MG63 (cell line): ENCODE measurements around the gene CELA1. TPM values are rescaled to one million over a fixed set of nuclear protein-coding genes. Genes with fewer than 3 reads are reported as not detected.
"Not testable (repeated sequence)": the region's sequence is repeated elsewhere in the genome, so short reads cannot be mapped to it uniquely, and the experiment has no call there.

ENCODE experiments used
- DNase-seq: peaks from one replicate; pipeline ENCODE4 v3.0.0-alpha.2; 2020
- H3K27me3 ChIP-seq: fragments of 250-450 bp; sonication (Bioruptor Pico); 2 replicates; pipeline ENCODE4 v1.5.1; 2020; ENCODE audit warnings: mild to moderate bottlenecking, moderate library complexity
- H3K36me3 ChIP-seq: fragments of 250-450 bp; sonication (Bioruptor Pico); 2 replicates; pipeline ENCODE4 v1.5.1; 2020; ENCODE audit warnings: mild to moderate bottlenecking, moderate library complexity
- H3K4me3 ChIP-seq: fragments of 250-450 bp; sonication (Bioruptor Pico); 2 replicates; pipeline ENCODE4 v1.5.1; 2020; ENCODE audit warnings: mild to moderate bottlenecking, moderate library complexity
- H3K9me3 ChIP-seq: fragments of 250-450 bp; sonication (Bioruptor Pico); 2 replicates; pipeline ENCODE4 v1.5.1; 2020; ENCODE audit warnings: mild to moderate bottlenecking, moderate library complexity
- total RNA-seq: library from RNA; depleted of rRNA; stranded (reverse); fragments of >200 nt; shearing (Covaris generic); gene quantifications from 2 replicates; pipeline ENCODE4 v1.2.3, GENCODE V29; 2014; ENCODE audit warnings: low replicate concordance

The CELA1 gene
- total RNA-seq, 1 experiment from 2014 or later, result not detected

GRCh38 chr12:51361161-51362016 lies 14.9 kb upstream of the CELA1 start:
- no peaks in the 10 kb centered on the region for H3K9me3 ChIP-seq
- H3K36me3 ChIP-seq, result no peaks in the 10 kb centered on the region

DNA sequence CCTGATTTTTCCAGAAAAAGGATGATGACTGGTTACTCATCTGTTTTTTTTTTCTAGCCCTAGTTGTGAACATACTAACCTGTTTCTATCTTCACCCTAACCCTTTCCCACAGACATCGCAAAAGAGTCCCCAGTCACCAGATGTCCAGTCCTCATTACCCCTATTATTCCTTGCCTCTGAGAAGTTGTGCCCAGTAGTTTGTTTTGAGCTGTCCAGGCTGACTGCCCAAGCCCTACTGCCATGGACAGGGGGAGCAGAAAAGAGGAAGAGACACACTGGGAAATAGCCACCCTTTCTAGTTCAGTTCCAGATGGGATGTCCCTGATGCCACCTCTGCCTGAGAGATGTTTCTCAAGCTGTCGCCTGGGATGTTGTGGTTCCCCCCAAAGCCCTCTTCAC lies 13.8 kb upstream of the CELA1 start:
- Histone ChIP-seq H3K27me3 (no peaks in the 10 kb centered on the region), H3K9me3 (no peaks in the 10 kb centered on the region), H3K4me3 (no peak overlapping the region), H3K36me3 (no peaks in the 10 kb centered on the region)
- no peak for DNase-seq

More at GRCh38 chr12:51361161-51362016, 14.9 kb upstream of the CELA1 start:
- DNase-seq, result no peak
- H3K4me3 ChIP-seq, result no peak overlapping the region
- H3K27me3 ChIP-seq, result no peaks in the 10 kb centered on the region

DNA sequence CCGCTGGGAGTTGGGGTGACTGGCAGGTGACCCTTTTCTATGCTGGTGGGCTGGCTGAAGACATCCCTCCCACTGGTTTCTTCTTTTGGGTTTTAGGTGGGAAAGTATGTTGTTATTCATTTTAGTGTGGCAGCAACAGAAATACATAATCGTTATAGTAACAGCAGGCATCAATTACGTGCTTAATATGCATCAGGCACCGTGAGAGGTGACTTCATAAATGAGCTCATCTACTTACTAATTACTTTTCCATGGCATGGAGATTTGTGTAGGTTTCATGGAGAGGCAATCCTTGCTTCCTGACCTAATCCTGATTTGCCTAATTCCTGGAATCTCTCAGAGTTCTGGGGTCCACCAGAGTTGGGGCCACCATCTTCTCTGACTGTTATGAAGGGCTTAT lies 13.4 kb upstream of the CELA1 start:
- Histone ChIP-seq H3K27me3 (no peaks in the 10 kb centered on the region), H3K36me3 (no peaks in the 10 kb centered on the region), H3K9me3 (no peaks in the 10 kb centered on the region), H3K4me3 (no peak overlapping the region)
- no peak for DNase-seq

- Histone ChIP-seq H3K9me3 (no peaks in the 10 kb centered on the region), H3K36me3 (no peaks in the 10 kb centered on the region)
- DNase-seq, result no peak
Observed at GRCh38 chr12:51358496-51358895, 12.0 kb upstream of the CELA1 start.

DNA sequence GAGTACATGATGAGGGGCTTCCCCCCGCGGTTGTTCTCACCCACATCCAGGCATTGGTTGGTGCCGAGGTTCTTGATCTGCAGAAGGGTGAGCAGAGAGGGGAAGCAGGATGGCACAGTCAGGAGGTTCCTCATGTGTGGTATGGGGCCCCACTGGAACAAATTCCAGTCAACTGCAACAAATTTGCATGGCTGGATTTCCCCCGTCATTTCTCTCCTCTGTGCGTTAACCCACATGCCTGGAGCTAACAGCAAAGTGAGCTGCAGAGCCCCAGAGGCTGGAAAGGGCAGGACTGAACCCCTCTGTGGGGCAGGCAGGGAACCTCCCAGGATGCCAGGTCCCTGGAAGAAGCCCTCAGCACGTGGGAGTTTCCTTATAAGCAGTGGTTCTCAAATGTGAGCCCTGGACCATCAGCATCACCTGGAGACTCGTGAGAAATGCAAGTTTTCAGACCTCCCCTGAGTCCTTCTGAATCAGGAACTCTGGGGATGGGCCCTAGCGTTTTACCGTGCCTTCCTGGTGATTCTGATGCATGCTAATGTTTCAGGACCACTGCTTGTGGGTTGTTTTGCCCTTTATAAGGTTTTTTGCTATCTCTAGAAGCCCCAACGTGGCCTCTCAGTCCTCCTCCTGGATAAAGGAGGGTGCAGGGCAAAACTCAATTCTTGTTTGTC lies 11.0 kb upstream of the CELA1 start:
- no peak for DNase-seq
- Histone ChIP-seq H3K9me3 (no peaks in the 10 kb centered on the region), H3K36me3 (no peaks in the 10 kb centered on the region), H3K4me3 (no peak overlapping the region), H3K27me3 (no peaks in the 10 kb centered on the region)

More at GRCh38 chr12:51358496-51358895, 12.0 kb upstream of the CELA1 start:
- no peak overlapping the region for H3K4me3 ChIP-seq
- H3K27me3 ChIP-seq, result no peaks in the 10 kb centered on the region

- H3K4me3 ChIP-seq, result no peak overlapping the region
- no peaks in the 10 kb centered on the region for H3K9me3 ChIP-seq
- DNase-seq, result peak; percentile 14
- H3K27me3 ChIP-seq, result no peaks in the 10 kb centered on the region
- H3K36me3 ChIP-seq, result no peaks in the 10 kb centered on the region
Observed at GRCh38 chr12:51351913-51352532, 5.5 kb upstream of the CELA1 start.

DNA sequence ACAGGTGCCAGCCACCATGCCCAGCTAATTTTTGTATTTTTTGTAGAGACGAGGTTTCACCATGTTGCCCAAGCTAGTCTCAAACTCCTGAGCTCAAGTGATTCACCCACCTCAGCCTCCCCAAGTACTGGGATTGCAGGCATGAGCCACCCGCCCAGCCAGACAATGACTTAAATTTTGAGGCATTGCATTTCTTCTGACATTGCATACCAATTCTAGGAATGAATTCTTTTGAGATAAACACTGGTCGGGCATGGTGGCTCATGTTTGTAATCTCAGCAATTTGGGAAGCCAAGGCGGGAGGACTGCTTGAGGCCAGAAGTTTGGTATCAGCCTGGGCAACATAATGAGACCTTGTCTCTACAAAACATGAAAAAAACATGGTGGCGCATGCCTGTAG lies 2.5 kb upstream of the CELA1 start:
- no peaks in the 10 kb centered on the region for H3K27me3 ChIP-seq

DNA sequence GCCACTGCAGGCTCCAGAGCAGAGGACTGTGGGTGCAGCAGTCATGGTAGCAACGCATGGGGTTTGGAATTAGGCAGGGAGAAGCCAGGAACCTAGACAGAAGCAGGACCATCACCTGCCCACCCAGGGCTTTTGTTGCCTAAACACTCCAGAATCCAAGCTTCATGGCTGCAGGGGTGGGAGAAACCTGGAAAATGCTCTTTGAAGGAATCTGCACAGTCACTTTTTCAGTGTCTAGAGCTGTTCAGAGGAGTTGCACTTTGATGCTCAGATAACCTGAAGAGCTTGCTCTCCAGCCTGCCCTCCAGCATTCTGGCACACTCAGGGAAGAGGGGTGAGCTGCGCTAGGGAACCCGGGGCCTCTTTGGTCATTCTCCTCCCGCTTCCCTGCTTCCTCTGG lies 1.6 kb upstream of the CELA1 start:
- Histone ChIP-seq H3K9me3 (no peaks in the 10 kb centered on the region), H3K4me3 (no peak overlapping the region), H3K27me3 (no peaks in the 10 kb centered on the region), H3K36me3 (no peaks in the 10 kb centered on the region)
- no peak for DNase-seq

More for the DNA sequence above, 2.5 kb upstream of the CELA1 start:
- peak; percentile 20 for DNase-seq
- Histone ChIP-seq H3K36me3 (no peaks in the 10 kb centered on the region), H3K9me3 (no peaks in the 10 kb centered on the region), H3K4me3 (no peak overlapping the region)

- no peak overlapping the region for H3K4me3 ChIP-seq
- no peaks in the 10 kb centered on the region for H3K36me3 ChIP-seq
- H3K27me3 ChIP-seq, result no peaks in the 10 kb centered on the region
- H3K9me3 ChIP-seq, result no peaks in the 10 kb centered on the region
- peak; percentile 16 for DNase-seq
Observed at GRCh38 chr12:51345681-51346080, 798 bp downstream of the CELA1 start.

- no peaks in the 10 kb centered on the region for H3K9me3 ChIP-seq
- no peaks in the 10 kb centered on the region for H3K27me3 ChIP-seq
Observed at GRCh38 chr12:51343201-51343600, 3.3 kb downstream of the CELA1 start.

GRCh38 chr12:51342416-51342815 lies 4.1 kb downstream of the CELA1 start:
- no peaks in the 10 kb centered on the region for H3K9me3 ChIP-seq
- H3K27me3 ChIP-seq, result no peaks in the 10 kb centered on the region
- H3K36me3 ChIP-seq, result no peaks in the 10 kb centered on the region
- no peak overlapping the region for H3K4me3 ChIP-seq
- no peak for DNase-seq

More at GRCh38 chr12:51343201-51343600, 3.3 kb downstream of the CELA1 start:
- Histone ChIP-seq H3K4me3 (no peak overlapping the region), H3K36me3 (no peaks in the 10 kb centered on the region)
- DNase-seq, result no peak

DNA sequence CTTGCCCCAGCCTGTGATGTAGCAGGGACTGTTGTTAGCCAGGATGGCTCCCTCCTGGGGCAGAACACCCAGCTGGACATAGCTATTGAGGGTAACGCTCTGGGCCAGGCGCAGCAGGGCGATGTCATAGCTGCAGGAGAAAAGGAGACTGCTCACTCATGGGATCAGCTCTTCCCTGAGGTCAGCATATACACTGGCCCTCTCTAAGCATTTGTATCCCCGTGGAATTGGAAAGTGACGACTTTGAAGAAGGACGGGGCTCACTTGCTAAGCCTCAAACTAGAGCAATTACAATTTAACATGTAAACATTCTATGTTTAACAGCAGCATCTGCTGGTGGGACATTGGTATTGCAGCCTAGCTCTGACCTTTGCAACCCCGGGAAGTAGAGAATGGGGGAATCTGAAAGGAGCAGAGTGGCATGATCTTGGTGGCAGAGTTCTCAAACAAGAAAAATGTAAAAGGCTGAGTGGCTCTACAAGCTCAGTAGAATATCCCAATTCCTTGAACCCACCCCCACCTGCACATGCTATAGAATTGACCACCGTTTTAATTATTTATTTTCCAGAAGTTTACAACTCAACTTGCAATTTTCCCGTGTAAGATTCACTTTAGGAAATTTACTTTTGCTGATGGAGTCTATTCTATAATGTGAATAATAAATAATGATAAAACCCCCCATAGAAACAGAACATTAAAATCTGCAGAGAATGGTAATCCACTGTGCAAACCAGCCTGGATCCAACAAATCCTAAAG lies 5.0 kb downstream of the CELA1 start:
- peak; percentile 30 for DNase-seq

DNA sequence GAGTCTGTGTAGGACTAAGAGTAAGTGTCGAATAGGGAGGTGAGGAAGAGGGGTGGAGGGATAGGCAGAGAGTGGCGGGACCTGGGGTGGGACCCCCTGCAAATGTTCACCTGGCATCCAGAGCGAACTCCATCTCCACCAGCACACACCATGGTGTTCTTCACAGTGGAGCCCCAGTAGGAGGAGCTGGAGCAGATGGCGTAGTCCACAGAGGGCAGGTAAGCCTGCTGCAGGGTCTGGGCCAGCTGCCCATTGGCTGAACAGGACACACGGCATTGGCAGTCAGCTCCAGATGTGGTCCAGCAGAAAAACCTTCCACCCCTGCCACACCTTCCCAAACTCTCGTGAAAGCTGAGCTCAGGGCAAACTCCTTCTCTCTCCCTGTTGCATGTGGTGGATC lies 6.7 kb downstream of the CELA1 start:
- DNase-seq, result no peak
- Histone ChIP-seq H3K36me3 (no peaks in the 10 kb centered on the region), H3K9me3 (no peaks in the 10 kb centered on the region), H3K4me3 (no peak overlapping the region), H3K27me3 (no peaks in the 10 kb centered on the region)

More for the DNA sequence above, 5.0 kb downstream of the CELA1 start:
- H3K27me3 ChIP-seq, result no peaks in the 10 kb centered on the region
- H3K4me3 ChIP-seq, result no peak overlapping the region
- H3K36me3 ChIP-seq, result no peaks in the 10 kb centered on the region
- H3K9me3 ChIP-seq, result no peaks in the 10 kb centered on the region

DNA sequence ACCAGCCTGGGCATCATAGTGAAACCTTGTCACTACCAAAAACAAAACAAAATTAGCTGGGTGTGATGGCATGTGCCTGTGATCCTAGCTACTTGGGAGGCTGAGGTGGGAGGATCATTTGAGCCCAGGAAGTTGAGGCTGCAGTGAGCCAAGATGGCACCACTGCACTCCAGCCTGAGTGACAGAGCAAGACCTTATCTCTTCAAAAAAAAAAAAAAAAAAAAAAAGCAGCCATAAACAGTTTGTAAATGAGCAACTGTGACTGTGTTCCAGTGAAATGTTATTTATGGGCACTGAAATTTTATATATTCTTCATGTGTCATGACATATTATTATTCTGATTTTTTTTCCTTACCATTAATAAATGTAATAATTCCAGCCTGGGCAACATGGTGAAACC lies 9.1 kb downstream of the CELA1 start:
- H3K27me3 ChIP-seq, H3K36me3 ChIP-seq, H3K9me3 ChIP-seq, DNase-seq, H3K4me3 ChIP-seq: not testable (repeated sequence)

- no peak for DNase-seq
- H3K27me3 ChIP-seq, result no peaks in the 10 kb centered on the region
- H3K9me3 ChIP-seq, result no peaks in the 10 kb centered on the region
- no peaks in the 10 kb centered on the region for H3K36me3 ChIP-seq
- H3K4me3 ChIP-seq, result no peak overlapping the region
Observed at GRCh38 chr12:51335931-51336330, 10.5 kb downstream of the CELA1 start.

DNA sequence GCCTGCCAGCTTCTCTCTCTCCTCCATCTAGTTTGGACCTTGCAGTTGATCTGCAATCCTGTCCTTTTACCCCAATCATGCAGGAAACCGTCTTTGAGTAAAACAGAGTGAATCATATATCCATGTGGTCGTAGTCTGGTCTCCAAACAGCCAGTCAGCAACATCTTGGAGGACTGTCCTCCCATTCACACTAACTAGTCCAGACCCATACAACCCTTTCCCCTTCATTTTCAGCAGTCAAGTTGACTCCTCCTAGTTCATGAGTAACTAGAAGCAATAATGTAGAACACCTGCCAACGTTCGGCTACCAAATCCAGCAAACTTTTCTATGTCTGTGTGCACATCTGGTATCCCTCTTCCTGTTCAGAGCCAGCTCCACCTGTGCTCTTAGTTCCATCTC lies 11.7 kb downstream of the CELA1 start:
- no peak for DNase-seq
- H3K27me3 ChIP-seq, result no peaks in the 10 kb centered on the region
- no peaks in the 10 kb centered on the region for H3K9me3 ChIP-seq
- no peaks in the 10 kb centered on the region for H3K36me3 ChIP-seq
- no peak overlapping the region for H3K4me3 ChIP-seq

- no peaks in the 10 kb centered on the region for H3K36me3 ChIP-seq
- H3K9me3 ChIP-seq, result no peaks in the 10 kb centered on the region
- no peak for DNase-seq
- H3K27me3 ChIP-seq, result no peaks in the 10 kb centered on the region
- no peak overlapping the region for H3K4me3 ChIP-seq
Observed at GRCh38 chr12:51333536-51333935, 12.9 kb downstream of the CELA1 start.
